GM21723 (cell line): ENCODE results near the gene NET1.

Experiments
- ATAC-seq: cut with Tn5 transposase; IDR thresholded peaks from one replicate; pipeline ENCODE4 v1.9.1; 2021; ENCODE audit warnings: mild to moderate bottlenecking, moderate library complexity; ENCODE audit not compliant: unreplicated experiment

Gene NET1

GRCh38 chr10:5479481-5480161 lies 67.3 kb downstream of the NET1 start:
- no peak for ATAC-seq

DNA sequence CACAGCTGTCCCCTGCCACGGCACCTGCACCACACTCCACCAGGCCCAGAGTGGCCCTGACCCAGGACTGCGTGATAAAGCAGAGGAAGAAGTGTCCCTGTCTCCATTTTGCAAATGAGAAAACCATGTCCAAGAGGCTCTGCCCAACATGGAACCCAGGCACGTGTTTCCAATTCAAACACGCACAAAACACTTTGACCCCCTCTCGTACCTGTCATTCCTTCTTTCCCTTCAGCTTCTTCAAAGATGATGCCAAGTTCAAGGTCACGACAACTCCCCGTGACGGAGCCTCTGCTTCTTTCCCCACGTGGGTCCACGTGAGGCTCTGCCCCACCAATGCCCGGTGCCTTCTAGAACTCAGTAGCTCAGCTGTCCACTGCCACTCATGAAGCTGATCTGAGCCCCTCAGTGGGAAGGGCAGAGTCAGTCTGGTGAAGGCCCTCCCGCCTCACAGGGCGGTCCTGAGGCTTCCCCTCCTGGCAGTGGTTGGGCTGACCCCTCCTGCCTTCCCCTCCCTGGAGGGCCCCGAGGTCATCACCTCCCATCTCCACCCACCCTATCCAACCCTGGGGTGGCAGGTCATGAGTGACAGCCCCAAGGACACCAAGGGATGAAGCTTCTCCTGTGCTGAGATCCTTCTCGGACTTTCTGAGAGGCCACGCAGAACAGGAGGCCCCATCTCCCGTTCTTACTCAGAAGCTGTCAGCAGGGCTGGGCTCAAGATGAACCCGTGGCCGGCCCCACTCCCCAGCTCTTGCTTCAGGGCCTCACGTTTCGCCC lies 68.0 kb downstream of the NET1 start:
- ATAC-seq = no peak

DNA sequence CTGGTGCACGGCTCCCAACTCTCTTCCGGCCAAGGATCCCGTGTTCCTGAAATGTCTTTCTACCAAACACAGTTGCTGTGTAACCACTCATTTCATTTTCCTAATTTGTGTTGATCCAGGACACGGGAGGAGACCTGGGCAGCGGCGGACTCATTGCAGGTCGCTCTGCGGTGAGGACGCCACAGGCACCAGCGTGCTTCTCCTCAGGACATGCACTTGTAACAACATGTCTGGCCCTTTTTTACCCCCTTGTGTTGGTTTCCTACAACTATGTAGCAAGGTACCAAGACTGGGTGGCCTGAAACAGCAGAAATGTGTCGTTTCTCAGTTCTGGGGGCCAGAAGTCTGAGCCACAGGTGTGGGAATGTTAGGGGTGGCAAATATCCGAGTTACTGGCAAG lies 68.8 kb downstream of the NET1 start:
- no peak for ATAC-seq

GRCh38 chr10:5482016-5482415 lies 69.7 kb downstream of the NET1 start:
- no peak for ATAC-seq

- no peak for ATAC-seq
Observed at GRCh38 chr10:5484205-5484604, 71.8 kb downstream of the NET1 start.

DNA sequence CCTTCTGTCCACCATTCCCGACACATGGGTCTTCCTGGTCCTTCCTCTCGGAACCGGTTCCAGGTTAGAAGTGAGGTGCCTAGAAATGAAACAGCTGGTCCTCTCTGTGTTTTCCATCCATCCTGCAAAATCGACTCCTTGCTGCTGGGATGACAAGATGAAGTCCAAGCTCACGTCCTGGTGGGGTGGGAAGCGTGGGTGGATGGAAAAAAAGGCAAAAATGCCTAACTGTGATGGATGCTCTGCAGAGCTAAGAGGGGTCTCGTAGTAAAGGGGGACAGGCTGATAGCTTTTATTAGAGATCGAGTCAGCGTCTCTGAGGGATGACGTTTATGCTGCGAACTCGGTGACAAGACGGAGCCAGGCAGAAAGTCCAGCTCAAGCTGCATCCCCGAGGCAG lies 72.9 kb downstream of the NET1 start:
- ATAC-seq = no peak

DNA sequence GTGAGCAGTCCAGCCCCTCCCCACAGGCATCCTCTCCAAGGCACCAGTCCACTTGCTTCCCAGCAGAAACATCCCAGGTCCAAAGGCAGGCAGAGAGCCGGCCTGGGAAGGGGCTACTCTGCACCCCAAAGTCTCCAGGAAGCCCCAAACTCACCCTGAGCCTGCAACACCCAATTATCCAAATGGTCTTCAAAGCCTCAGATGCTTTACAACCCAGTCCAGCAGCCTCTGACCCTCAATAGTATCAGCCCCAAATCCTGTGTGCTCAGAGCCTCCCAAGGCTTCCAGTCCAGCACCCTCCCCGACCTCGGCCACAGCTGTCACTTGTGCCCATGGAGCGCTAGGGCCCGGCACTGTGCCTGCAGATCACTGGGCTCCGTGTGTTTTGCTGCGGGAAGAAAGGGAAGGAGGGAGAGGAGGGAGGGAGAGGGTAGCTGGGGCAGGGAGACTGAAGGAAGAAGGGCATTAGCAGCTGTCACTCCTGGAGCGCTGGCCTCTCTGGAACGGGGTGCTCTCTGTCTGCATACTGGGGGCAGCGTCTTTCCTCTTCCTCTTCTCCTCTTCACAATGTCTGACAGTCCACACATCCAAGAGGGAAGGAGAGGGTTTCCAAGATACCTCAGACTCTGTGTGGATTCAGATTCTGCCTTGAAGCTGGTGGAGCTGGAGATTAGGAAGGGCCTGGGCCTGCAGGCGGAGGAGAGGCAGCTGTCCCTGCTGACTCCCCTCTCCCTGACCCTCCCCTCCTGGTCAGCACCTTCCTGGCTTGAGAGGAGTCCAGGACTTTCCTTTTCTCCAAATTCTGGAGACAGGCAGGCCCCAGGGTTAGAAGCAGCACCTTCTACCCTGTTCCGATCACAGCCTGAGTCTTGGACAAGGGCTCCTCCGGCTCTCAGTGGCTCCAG lies 73.8 kb downstream of the NET1 start:
- ATAC-seq = no peak

DNA sequence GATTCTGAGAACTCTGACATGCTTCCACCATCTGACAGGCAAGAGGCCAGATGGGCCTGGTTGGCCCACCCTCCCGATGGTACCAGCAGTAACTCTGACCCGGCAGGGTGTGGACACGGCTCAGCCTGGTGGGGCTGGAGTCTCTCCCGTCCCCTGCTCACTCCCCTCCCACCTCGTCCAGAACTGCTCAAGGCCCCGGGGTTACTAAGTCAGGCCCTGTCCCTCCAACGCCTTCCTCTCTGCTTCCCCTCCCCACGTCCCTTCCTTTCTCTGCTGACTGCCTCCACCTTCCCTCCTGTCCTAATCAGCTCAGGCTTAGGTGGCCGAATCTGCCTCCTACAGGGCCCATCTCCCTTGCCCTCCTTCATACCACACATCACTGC lies 74.5 kb downstream of the NET1 start:
- ATAC-seq = no peak

GRCh38 chr10:5488272-5489161 lies 76.2 kb downstream of the NET1 start:
- no peak for ATAC-seq

- no peak for ATAC-seq
Observed at GRCh38 chr10:5490032-5490431, 77.7 kb downstream of the NET1 start.

- no peak for ATAC-seq
Observed at GRCh38 chr10:5490698-5491464, 78.5 kb downstream of the NET1 start.

- no peak for ATAC-seq
Observed at GRCh38 chr10:5491477-5491876, 79.1 kb downstream of the NET1 start.

DNA sequence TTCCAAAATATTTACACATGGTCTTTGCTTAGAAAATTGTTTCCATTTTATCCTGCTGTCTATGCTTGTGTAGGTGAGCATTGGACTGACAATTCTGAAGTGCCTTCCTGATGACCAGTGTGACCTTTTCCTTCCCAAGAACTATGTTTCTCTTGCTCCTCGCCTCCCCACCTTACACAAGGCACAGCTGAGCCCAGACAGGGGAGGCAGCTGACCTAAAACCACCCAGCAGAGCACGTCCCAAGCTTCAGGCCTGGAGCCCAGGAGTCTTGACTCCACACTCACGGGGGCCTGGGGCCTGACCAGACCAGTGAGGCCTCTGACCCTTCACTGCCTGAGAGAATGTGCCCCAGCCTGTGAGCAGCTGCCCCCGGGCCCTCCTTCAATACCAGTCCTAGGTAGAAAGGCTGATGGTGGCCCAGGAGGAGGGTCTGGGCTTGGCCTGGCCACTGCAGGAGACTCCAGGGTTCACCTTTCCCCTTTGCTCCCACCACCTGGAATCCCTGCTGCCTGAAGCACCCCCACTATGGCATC lies 80.0 kb downstream of the NET1 start:
- ATAC-seq = no peak

DNA sequence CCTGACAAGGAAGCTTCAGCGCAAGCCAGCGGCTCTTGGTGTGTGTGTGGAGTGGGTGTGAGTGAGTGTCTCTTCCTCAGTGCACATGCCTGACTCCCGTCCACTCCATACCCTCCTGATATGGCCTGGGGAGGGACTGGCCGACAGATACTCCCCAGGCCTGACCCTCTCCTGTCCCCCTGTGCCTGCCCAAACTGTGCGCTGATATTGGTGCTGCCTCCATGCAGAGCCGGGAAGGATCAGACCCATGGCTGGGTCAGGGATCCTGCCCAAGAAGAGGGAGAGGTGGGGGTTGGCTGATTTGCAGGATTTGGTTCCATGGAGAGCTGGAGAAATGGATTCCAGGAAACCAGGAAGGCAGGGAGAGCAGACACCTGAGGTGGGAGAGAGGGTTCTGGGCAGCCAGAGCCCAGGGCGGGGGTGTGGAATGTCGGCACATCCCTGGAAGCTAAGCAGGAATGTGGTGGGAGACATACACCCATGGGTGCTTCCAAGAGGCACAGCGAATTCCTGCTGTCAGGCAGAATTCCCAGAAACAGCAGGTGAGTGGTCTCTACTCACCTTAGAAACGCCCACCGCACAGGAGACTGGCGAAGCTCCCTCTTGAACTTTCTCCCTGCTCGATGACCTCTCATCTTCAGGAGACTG lies 80.7 kb downstream of the NET1 start:
- ATAC-seq = no peak

GRCh38 chr10:5493691-5494090 lies 81.3 kb downstream of the NET1 start:
- no peak for ATAC-seq

GRCh38 chr10:5494611-5495010 lies 82.3 kb downstream of the NET1 start:
- no peak for ATAC-seq

DNA sequence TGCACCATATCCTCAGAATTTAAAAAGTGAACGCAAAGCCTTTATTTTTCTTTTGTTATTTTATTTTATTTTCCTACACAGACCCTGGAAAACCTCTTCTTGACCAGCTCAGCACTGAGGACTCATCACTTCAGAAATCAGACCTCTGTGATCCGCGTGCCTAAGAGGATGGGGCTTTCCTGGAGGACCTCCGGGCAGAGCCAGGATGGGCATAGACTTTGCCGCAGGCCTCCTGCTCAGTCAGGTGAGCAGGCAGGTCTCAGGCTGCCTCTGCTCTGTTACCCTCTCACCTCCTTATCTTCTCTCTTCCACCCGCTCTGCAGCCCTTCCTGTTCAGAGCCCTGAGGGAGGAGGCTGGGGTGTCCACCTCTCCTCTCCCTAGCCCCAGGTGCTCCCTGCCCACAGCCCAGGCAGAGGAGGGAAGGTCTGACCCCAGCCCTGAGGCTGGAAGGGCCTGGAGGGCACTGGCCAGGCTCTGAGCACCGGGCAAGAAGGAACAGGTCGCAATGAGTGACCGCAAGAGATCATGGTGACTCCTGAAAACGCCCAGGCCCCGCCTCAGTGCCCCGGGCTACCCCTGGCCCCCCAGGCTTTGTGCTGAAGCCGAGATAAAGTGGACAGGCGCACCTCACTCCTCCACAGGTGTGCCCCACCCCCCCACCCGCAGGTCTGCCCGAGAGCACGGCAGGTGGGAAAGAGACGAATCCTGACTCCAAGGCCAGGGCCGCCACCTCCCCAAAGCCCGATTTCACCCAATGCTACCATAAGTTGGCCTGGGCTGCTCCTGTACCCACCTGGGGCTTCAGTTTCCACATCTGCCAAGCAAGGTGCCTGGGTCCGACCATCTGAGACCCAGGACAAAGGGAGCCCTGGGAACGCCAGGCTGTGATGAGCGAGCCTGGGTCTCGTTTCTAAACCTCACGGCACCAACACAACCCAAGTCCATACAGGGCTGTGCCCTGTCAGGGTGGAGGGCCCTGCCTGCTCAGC lies 84.2 kb downstream of the NET1 start:
- no peak for ATAC-seq

DNA sequence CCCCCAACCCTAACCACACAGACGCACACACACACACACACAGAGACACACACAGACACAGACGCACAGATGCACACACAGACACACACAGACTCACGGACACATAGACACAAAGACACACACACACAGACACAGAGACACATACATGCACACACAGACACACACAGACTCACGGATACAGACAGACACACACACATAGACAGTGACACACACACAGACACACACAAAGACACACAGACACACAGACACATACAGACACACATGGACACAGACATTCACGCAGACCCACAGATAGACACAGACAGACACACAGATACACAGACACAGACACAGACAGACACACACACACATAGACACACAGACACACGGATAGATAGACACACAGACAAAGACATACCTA lies 84.9 kb downstream of the NET1 start:
- ATAC-seq = no peak
